Cardiac muscle cell (in vitro differentiated cells and primary cell): ENCODE results near the gene EFCAB13. TPM values are rescaled to one million over a fixed set of nuclear protein-coding genes. Genes with fewer than 3 reads are reported as not detected.

Source experiments
- DNase-seq, 2 donors: peaks; one replicate each; pipeline versions ENCODE4 v3.0.0 to v3.0.0-alpha.2; 2010 to 2017; ENCODE audit warnings: low read depth in 1 of 2, low spot score in 1 of 2
- H3K27ac ChIP-seq: fragments of 200-600 bp; sonication (generic); 2 replicates; pipeline ENCODE4 v1.5.1; 2016
- H3K27me3 ChIP-seq: fragments of 200-600 bp; sonication (generic); 2 replicates; pipeline ENCODE4 v1.6.0; 2016; ENCODE audit warnings: control low read depth
- H3K36me3 ChIP-seq: fragments of 200-600 bp; sonication (generic); 2 replicates; pipeline ENCODE4 v1.5.1; 2016; ENCODE audit warnings: control low read depth
- H3K4me1 ChIP-seq: fragments of 200-600 bp; sonication (generic); 2 replicates; pipeline ENCODE4 v1.8.1; 2017; ENCODE audit warnings: low read depth, mild to moderate bottlenecking, mixed run types
- H3K4me3 ChIP-seq: fragments of 200-600 bp; sonication (generic); 2 replicates; pipeline ENCODE4 v1.5.1; 2016; ENCODE audit warnings: mild to moderate bottlenecking
- H3K9me3 ChIP-seq: fragments of 200-600 bp; sonication (generic); 2 replicates; pipeline ENCODE4 v1.5.1; 2017; ENCODE audit warnings: low read depth, mild to moderate bottlenecking, control low read depth
- CTCF ChIP-seq: IDR thresholded peaks from 2 replicates; pipeline ENCODE4 v1.5.1; 2012; ENCODE audit warnings: low read depth, mild to moderate bottlenecking, low read length
- polyA plus RNA-seq: library from polyadenylated mRNA; unstranded; fragments of >200 nt; fragmentation: Nextera tagmentation; extraction: Ambion mirVana; gene quantifications from 2 replicates; pipeline ENCODE4 v1.2.1, GENCODE V29; 2016
- total RNA-seq: library from RNA; depleted of rRNA; stranded (reverse); fragments of >200 nt; gene quantifications from 2 replicates; pipeline ENCODE4 v1.2.3, GENCODE V29; 2016

EFCAB13 gene
- total and polyA plus RNA-seq, 2 experiments from 2014 or later = 5.9 to 6.0 TPM

- DNase-seq = no peak
- H3K27me3 ChIP-seq = no peaks in the 10 kb centered on the region
- peaks cover 13% of the 10 kb centered on the region for H3K36me3 ChIP-seq
- H3K4me1 ChIP-seq = peaks cover 14% of the 10 kb centered on the region
- H3K27ac ChIP-seq = no peak overlapping the region
- no peaks in the 10 kb centered on the region for H3K9me3 ChIP-seq
- no peak for TF ChIP-seq CTCF
- H3K4me3 ChIP-seq = no peak overlapping the region
These were observed 42.5 kb upstream of the EFCAB13 start for GRCh38 chr17:47281216-47281615.

DNA sequence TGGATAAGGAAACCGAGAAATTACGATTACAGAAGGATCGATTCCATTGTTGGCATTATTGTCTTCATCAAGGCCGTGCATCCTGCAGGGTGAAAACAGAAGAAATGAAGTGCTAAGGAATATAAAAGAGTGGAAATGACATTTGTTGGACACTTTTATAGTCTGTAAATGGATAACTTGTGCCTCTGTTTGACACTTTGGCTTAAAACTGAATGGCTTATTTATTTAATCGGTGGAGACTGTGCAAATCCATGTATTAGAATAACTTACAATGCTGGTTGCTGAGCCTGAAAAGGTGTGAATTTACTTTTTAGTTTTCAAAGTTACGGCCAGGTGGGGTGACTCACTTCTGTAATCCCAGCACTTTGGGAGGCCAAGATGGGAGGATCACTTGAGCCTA, 38.8 kb upstream of the EFCAB13 start:
- H3K36me3 ChIP-seq = peaks cover 32% of the 10 kb centered on the region
- no peak for TF ChIP-seq CTCF
- DNase-seq = no peak
- H3K27ac ChIP-seq = no peak overlapping the region
- no peaks in the 10 kb centered on the region for H3K9me3 ChIP-seq
- H3K4me1 ChIP-seq = no peaks in the 10 kb centered on the region
- H3K27me3 ChIP-seq = no peaks in the 10 kb centered on the region
- H3K4me3 ChIP-seq = no peak overlapping the region

DNA sequence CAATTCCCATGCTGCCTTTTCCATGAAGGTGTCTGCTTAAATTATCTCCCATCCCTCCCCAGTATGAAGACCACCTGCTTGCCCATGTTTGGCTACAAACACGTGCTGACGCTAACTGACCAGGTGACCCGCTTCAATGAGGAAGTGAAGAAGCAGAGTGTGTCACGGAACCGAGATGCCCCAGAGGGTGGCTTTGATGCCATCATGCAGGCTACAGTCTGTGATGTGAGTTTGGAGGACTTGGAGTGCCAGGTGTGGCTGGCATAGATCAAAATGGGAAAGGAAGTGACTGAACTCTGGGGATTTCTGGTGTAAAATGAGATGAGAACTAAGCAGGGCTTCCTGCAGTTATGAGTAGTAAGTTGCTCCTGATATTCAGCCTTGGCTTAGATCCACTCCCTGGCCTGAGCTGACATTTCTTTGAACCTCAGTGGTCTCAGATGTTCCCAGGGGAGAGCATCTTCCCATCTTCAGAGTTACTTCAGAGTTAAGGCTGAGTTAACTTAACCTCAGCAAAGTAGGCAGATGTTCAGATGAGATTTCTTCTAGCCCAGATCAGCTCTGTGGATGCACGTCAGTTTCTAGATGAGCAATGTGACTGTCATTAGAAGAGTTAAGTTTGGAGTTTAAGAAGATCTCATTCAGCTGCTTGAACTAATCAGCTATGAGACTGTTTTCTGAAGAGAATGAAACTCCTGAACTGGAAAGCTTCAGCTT, 37.4 kb upstream of the EFCAB13 start:
- no peaks in the 10 kb centered on the region for H3K9me3 ChIP-seq
- no peak for DNase-seq
- H3K27me3 ChIP-seq = no peaks in the 10 kb centered on the region
- no peak for TF ChIP-seq CTCF
- H3K4me3 ChIP-seq = no peak overlapping the region
- H3K4me1 ChIP-seq = no peaks in the 10 kb centered on the region
- no peak overlapping the region for H3K27ac ChIP-seq
- peaks cover 41% of the 10 kb centered on the region for H3K36me3 ChIP-seq

DNA sequence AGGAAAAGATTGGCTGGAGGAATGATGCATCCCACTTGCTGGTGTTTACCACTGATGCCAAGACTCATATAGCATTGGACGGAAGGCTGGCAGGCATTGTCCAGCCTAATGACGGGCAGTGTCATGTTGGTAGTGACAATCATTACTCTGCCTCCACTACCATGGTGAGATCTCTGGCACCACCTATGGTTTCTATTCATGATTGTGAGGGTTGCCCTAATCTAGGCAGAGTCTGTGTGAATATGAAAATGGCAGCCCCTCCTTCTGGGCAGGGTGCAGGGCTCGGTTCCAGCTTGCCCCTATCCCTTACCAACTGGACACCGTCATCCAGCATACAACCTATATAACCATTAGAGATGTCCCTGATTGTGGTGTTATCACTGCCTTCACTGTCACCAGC, 36.7 kb upstream of the EFCAB13 start:
- H3K27ac ChIP-seq = no peak overlapping the region
- H3K36me3 ChIP-seq = peaks cover 48% of the 10 kb centered on the region
- no peaks in the 10 kb centered on the region for H3K27me3 ChIP-seq
- no peak overlapping the region for H3K4me3 ChIP-seq
- DNase-seq = no peak
- no peaks in the 10 kb centered on the region for H3K9me3 ChIP-seq
- TF ChIP-seq CTCF = no peak
- H3K4me1 ChIP-seq = no peaks in the 10 kb centered on the region

- no peaks in the 10 kb centered on the region for H3K9me3 ChIP-seq
- no peaks in the 10 kb centered on the region for H3K4me1 ChIP-seq
- H3K27ac ChIP-seq = no peak overlapping the region
- H3K36me3 ChIP-seq = peaks cover 51% of the 10 kb centered on the region
- no peak for DNase-seq
- no peaks in the 10 kb centered on the region for H3K27me3 ChIP-seq
- no peak overlapping the region for H3K4me3 ChIP-seq
- no peak for TF ChIP-seq CTCF
These were observed 36.1 kb upstream of the EFCAB13 start for GRCh38 chr17:47287639-47288038.
